ENCODE measurements around the gene CCDC50. TPM values are rescaled to one million over a fixed set of nuclear protein-coding genes. Genes with fewer than 3 reads are reported as not detected.

CCDC50 gene
- total RNA-seq, 2 experiments from 2014 or later: 31.4 to 43.9 TPM

DNA sequence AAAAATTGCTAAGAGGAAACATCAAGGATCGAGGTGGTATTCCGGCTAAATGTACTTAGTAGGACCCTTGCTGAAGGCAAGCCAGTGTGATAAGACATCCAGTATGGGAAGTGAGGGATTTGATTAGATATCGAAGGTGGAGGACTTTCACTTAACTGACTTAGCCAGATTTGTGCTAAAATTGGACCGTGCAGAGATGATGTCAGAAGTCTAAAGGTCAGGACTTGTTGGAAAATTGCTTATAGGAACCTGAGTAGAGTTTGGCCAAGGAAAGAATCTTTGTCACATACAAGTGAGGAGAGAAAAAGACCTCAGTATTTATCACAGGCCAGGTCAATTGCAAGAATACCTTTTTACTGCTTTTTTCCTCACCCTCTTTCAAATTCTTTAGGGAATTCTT lies 100.9 kb downstream of the CCDC50 start:
- intact Hi-C loops (cut with micrococcal nuclease; ENCODE audit: unreplicated experiment): no loop called here
- TF ChIP-seq CTCF (conservative IDR thresholded peaks at IDR 0.05; ENCODE audit: low read length) (no peak), EZH2phosphoT487 (IDR thresholded peaks at IDR 0.05; ENCODE audit: borderline replicate concordance, low read depth, low read length) (no peak)
- H3K79me2 ChIP-seq (ENCODE audit: insufficient read depth, low read depth, low read length): no peaks in the 10 kb centered on the region
- CTCF ChIA-PET (ENCODE audit: unreplicated experiment): no interaction called here
- no peaks in the 10 kb centered on the region for H3K9me2 ChIP-seq (ENCODE audit: insufficient read depth, low read length)
- POLR2A ChIA-PET: interaction anchor here (1.3 kb wide), 1 partner anchor 15 kb away, joined by 4 read pairs; no protein-coding TSS in a partner anchor
- no peak overlapping the region for H3K4me3 ChIP-seq (ENCODE audit: low read depth, low read length, poor library complexity, severe bottlenecking)
- H2AFZ ChIP-seq (ENCODE audit: low read length): no peak overlapping the region
- H4K20me1 ChIP-seq (ENCODE audit: insufficient read depth, low read length): no peaks in the 10 kb centered on the region
- BruUV-seq (replicated peaks): no TSS peak
- H3K4me1 ChIP-seq (ENCODE audit: insufficient read depth, low read length, poor library complexity, severe bottlenecking): no peaks in the 10 kb centered on the region
- DNase-seq (ENCODE audit: low spot score): no peak
- H3K4me2 ChIP-seq (ENCODE audit: low read length): no peak overlapping the region
- H3K36me3 ChIP-seq (ENCODE audit: insufficient read depth, low read length): no peaks in the 10 kb centered on the region
- no peak overlapping the region for H3K27ac ChIP-seq (ENCODE audit: low read depth, low read length, poor library complexity, severe bottlenecking)
- H3K9me3 ChIP-seq (ENCODE audit: low read length): no peaks in the 10 kb centered on the region

DNA sequence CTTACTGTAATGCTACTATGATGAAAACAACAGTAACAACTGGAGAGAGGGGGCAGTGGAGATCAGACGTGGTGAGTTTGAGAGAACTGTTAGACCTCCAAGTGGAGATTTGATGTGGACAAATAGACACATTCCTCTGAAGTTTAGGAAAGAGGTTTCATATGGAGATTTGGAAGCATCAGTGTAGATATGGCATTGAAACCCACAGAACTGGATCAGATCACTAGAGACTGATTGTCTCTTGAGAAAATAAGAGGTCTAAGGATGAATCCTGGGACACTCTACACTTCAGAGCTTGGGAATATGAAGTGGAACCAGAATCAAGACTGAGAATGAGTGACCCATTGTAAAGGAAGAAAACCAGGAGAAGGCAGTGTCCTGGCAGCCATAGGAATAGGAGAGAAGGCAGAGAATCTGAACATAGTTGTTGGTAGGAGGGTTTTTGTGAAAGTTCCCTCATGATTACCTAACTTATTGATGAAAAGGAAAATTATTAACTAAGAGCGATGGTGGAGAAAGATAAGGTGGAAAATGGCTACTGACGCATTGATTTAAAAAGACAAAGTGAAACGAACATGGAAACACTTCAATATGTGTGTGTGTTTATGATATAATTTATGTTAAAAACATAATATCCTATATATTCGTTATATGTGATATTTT lies 102.1 kb downstream of the CCDC50 start:
- Histone ChIP-seq H3K4me3 (ENCODE audit: low read depth, low read length, poor library complexity, severe bottlenecking) (no peak overlapping the region), H3K9me2 (ENCODE audit: insufficient read depth, low read length) (no peaks in the 10 kb centered on the region), H2AFZ (ENCODE audit: low read length) (no peak overlapping the region), H4K20me1 (ENCODE audit: insufficient read depth, low read length) (no peaks in the 10 kb centered on the region), H3K36me3 (ENCODE audit: insufficient read depth, low read length) (no peaks in the 10 kb centered on the region), H3K79me2 (ENCODE audit: insufficient read depth, low read depth, low read length) (no peaks in the 10 kb centered on the region), H3K4me2 (ENCODE audit: low read length) (no peak overlapping the region), H3K9me3 (ENCODE audit: low read length) (no peaks in the 10 kb centered on the region), H3K4me1 (ENCODE audit: insufficient read depth, low read length, poor library complexity, severe bottlenecking) (peaks cover 9% of the 10 kb centered on the region), H3K27ac (ENCODE audit: low read depth, low read length, poor library complexity, severe bottlenecking) (no peak overlapping the region)
- no peak for TF ChIP-seq CTCF (conservative IDR thresholded peaks at IDR 0.05; ENCODE audit: low read length)
- no peak for TF ChIP-seq EZH2phosphoT487 (IDR thresholded peaks at IDR 0.05; ENCODE audit: borderline replicate concordance, low read depth, low read length)
- BruUV-seq (replicated peaks): no TSS peak
- ChIA-PET CTCF (ENCODE audit: unreplicated experiment) (no interaction called here), POLR2A (interaction anchor here (0.5 to 0.6 kb wide), 3 partner anchors 65 to 271 kb away, joined by 3 to 4 read pairs (median 3); no protein-coding TSS in a partner anchor)
- intact Hi-C loops (cut with micrococcal nuclease; ENCODE audit: unreplicated experiment): no loop called here
- DNase-seq (ENCODE audit: low spot score): no peak

DNA sequence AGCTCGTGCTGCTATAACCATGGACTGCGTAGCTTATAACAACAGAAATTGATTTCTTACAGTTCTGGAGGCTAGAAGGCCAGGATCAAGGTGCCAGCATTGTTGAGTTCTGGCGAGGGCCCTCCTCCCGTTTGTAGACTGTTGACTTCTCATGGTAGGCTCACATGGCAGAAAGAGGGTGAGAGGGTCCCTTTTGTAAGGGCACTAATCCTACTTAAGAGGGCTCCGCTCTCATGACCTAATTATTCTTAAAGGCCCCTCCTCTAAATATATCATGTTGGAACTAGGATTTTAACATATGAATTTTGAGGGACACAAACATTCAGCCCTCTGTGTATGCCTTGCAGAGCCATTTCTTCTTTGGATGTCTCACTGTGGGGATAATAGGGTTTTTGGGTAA lies 103.0 kb downstream of the CCDC50 start:
- Histone ChIP-seq H3K9me2 (ENCODE audit: insufficient read depth, low read length) (no peaks in the 10 kb centered on the region), H3K4me3 (ENCODE audit: low read depth, low read length, poor library complexity, severe bottlenecking) (no peak overlapping the region), H3K4me2 (ENCODE audit: low read length) (no peak overlapping the region), H3K9me3 (ENCODE audit: low read length) (no peaks in the 10 kb centered on the region), H3K27ac (ENCODE audit: low read depth, low read length, poor library complexity, severe bottlenecking) (no peak overlapping the region), H4K20me1 (ENCODE audit: insufficient read depth, low read length) (no peaks in the 10 kb centered on the region), H3K4me1 (ENCODE audit: insufficient read depth, low read length, poor library complexity, severe bottlenecking) (peaks cover 11% of the 10 kb centered on the region), H3K36me3 (ENCODE audit: insufficient read depth, low read length) (no peaks in the 10 kb centered on the region), H3K79me2 (ENCODE audit: insufficient read depth, low read depth, low read length) (no peaks in the 10 kb centered on the region), H2AFZ (ENCODE audit: low read length) (no peak overlapping the region)
- BruUV-seq (replicated peaks): no TSS peak
- no peak for TF ChIP-seq EZH2phosphoT487 (IDR thresholded peaks at IDR 0.05; ENCODE audit: borderline replicate concordance, low read depth, low read length)
- no peak for TF ChIP-seq CTCF (conservative IDR thresholded peaks at IDR 0.05; ENCODE audit: low read length)
- no peak for DNase-seq (ENCODE audit: low spot score)
- intact Hi-C loops (cut with micrococcal nuclease; ENCODE audit: unreplicated experiment): no loop called here
- CTCF ChIA-PET (ENCODE audit: unreplicated experiment): no interaction called here
- POLR2A ChIA-PET: interaction anchor here (0.5 kb wide), 1 partner anchor 191 kb away, joined by 4 read pairs; no protein-coding TSS in a partner anchor
